ENCODE results near the gene SUSD1.
"Not testable (repeated sequence)": the region's sequence is repeated elsewhere in the genome, so short reads cannot be mapped to it uniquely, and the experiment has no call there.

SUSD1 gene

GRCh38 chr9:112174965-112175795 is at the start of gene SUSD1:
SUSD1 (minus strand) TSS chr9:112175297; CDS start chr9:112175235, 62 bp downstream.
- FAIRE-seq: no peak

GRCh38 chr9:112224401-112225289 is 49.5 kb upstream of the SUSD1 start:
- FAIRE-seq: no peak

GRCh38 chr9:112218908-112219307 is 43.8 kb upstream of the SUSD1 start:
- FAIRE-seq: no peak

- no peak for FAIRE-seq
Observed at GRCh38 chr9:112212926-112213325, 37.8 kb upstream of the SUSD1 start.

GRCh38 chr9:112207451-112207850 is 32.4 kb upstream of the SUSD1 start:
- FAIRE-seq: no peak

- no peak for FAIRE-seq
Observed at GRCh38 chr9:112203536-112203935, 28.4 kb upstream of the SUSD1 start.

GRCh38 chr9:112200711-112201110 is 25.6 kb upstream of the SUSD1 start:
- no peak for FAIRE-seq

- no peak for FAIRE-seq
Observed at GRCh38 chr9:112198646-112199045, 23.5 kb upstream of the SUSD1 start.

GRCh38 chr9:112194969-112195431 is 19.9 kb upstream of the SUSD1 start:
- FAIRE-seq: no peak

- no peak for FAIRE-seq
Observed at GRCh38 chr9:112193572-112194288, 18.6 kb upstream of the SUSD1 start.

- FAIRE-seq: not testable (repeated sequence)
Observed at GRCh38 chr9:112190320-112190719, 15.2 kb upstream of the SUSD1 start.

GRCh38 chr9:112188884-112189283 is 13.8 kb upstream of the SUSD1 start:
- FAIRE-seq: no peak

GRCh38 chr9:112187404-112187803 is 12.3 kb upstream of the SUSD1 start:
- FAIRE-seq: no peak

GRCh38 chr9:112186695-112187094 is 11.6 kb upstream of the SUSD1 start:
- no peak for FAIRE-seq

GRCh38 chr9:112184946-112185345 is 9.8 kb upstream of the SUSD1 start:
- no peak for FAIRE-seq

GRCh38 chr9:112184221-112184620 is 9.1 kb upstream of the SUSD1 start:
- no peak for FAIRE-seq

- no peak for FAIRE-seq
Observed at GRCh38 chr9:112180387-112180881, 5.3 kb upstream of the SUSD1 start.

GRCh38 chr9:112179816-112180215 is 4.7 kb upstream of the SUSD1 start:
- FAIRE-seq: no peak

GRCh38 chr9:112176524-112176923 is 1.4 kb upstream of the SUSD1 start:
- no peak for FAIRE-seq

- no peak for FAIRE-seq
Observed at GRCh38 chr9:112175796-112176315, 759 bp upstream of the SUSD1 start.

GRCh38 chr9:112174222-112174964 is 704 bp downstream of the SUSD1 start:
- no peak for FAIRE-seq

All from colon (tissue), 2 donors.